Anterior cingulate cortex (tissue), 58 donors: Measurements from ENCODE around the gene ATF2.
A peak's percentile ranks its signal among the peaks of the same experiment; 100 is the strongest.
"Not testable (repeated sequence)": the region's sequence is repeated elsewhere in the genome, so short reads cannot be mapped to it uniquely, and the experiment has no call there.

Experiments
- DNase-seq, 58 donors: peaks; one replicate each; lab custom pipeline; 2025; lab: John Stamatoyannopoulos, UW

ATF2 gene

GRCh38 chr2:175167076-175167791 is 769 bp downstream of the ATF2 start:
- DNase-seq: peak in 31 of 58 donors; percentile 7 to 74 (median 38)

DNA sequence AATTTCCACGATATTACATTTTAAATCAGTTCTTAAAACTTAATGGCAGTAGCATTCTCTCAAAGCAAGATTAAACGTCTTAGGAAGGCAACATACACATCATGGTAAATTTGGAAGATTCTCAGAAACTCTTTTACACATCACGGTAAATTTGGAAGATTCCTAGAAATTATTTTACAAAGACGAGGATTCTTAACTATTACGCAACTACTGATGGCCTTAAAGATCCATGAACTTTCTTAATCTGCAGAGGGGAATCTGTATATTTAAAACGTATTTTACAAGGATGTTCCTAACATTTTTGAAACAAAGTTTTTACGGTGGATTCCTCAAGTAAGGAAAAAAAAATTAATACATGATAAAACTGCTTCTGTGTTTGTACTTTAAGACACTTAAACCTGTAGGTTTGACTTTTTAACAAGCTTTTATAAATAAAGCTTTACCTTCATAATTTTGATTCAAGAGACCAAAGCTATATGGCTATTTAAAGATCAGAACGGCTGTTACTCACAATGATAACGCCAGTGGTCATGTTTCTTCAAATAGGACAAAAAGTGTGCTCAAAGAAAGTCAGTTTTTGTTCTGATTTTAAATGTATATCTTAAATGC is 1.7 kb downstream of the ATF2 start:
- no peak for DNase-seq

DNA sequence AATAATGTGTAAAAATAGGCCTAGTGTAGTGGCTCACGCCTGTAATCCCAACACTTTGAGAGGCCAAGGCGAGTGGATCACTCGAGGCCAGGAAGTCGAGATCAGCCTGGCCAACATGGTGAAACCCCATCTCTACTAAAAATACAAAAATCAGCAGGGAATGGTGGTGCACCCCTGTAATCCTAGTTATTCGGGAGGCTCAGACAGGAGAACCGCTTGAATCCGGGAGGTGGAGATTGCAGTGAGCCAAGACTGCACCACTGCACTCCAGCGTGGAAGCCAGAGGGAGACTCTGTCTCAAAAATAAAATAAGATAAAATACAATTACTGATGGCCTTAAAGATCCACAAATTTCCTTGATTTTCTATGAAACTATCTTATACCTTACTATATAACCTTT is 3.8 kb downstream of the ATF2 start:
- DNase-seq: no peak

GRCh38 chr2:175158894-175159293 is 9.1 kb downstream of the ATF2 start:
- DNase-seq: no peak

DNA sequence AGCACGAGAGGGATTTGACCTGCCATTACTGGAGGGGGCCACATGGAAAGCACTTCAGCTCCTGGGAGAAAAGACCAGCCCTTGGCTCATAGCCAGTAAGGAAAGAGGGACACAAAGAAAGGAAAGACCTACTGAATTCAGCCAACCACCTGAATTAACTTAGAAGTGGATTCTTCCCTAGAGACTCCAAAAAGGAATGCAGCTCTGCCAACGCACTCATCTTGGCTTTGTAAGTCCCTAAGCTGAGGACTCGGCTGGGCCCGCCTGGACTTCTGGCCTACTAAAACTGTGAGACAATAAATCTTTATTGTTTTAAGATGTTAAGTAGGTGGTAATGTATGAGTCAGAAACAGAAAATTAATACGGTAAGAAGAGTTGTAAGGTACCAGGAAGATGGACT is 11.5 kb downstream of the ATF2 start:
- no peak for DNase-seq

DNA sequence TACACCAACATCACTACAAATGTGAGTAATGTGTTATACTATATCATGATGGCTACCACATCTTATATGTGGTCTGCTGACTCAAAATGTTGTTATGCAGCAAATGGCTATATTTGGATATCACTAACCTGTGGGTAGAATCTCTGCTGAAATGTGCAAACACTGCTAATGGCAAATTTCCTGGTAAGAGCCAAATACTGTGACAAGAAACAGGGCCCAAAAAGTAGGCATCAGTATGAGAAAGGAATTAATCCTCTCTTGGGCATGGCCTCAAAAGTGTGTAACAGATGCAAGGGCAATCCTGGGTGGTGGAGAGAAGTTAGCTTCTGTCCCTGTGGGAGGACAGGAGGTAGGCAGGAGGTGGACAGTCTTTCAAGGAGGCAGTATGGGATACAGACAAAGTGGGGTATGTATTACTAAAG is 13.3 kb downstream of the ATF2 start:
- no peak for DNase-seq

- no peak for DNase-seq
These were observed 15.8 kb downstream of the ATF2 start for GRCh38 chr2:175152242-175152641.

GRCh38 chr2:175151791-175152190 is 16.2 kb downstream of the ATF2 start:
- no peak for DNase-seq

DNA sequence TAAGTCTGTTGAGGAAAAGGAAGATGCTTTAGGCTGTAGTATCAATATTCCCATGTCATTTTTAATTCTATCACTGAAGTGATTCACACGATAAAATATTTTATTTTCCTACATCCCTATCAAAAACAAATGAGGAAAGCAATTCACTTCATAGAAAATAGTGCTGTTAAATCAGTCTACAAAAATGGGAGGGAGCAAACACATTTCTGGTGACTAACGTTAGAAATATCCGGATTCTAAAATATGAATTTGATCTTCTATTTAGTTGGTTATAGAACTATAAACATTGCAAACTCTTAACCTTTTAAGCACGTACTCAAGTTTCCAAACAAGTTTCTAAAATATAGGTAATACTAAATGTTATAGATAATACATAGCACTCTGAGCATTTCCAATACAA is 20.8 kb downstream of the ATF2 start:
- DNase-seq: no peak

DNA sequence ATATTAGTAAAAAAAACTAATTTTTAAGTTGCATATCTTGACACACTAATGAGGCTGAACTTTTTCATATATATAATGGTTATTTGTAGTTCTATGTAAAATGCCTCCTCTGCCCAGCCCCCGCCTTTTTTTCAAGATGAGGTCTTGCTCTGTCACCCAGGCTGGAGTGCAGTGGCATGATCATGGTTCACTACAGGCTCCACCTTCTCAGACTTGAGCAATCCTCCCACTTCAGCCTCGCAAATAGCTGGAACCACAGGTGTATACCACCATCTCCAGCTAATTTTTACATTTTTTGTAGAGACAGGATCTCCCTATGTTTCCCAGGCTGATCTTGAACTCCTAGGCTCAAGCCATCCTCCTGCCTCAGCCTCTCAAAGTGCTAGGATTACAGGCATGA is 24.3 kb downstream of the ATF2 start:
- DNase-seq: no peak

DNA sequence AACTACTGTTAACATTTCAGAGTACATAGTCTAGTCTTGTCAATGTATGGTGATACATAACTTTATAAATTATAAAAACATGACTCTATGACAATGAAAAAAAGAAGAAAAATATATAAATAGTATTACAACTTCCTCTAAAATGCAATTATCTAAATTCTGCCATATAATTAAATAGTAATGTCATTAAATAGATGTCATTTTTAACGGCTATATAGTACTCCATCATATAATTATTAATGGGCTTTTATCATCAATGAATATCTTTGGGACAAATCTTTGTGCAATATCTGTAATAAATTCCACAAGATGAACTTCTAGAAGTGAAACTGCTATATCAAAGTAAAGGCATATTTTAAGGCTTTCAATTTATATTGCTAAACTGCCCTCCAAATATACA is 24.8 kb downstream of the ATF2 start:
- DNase-seq: no peak

DNA sequence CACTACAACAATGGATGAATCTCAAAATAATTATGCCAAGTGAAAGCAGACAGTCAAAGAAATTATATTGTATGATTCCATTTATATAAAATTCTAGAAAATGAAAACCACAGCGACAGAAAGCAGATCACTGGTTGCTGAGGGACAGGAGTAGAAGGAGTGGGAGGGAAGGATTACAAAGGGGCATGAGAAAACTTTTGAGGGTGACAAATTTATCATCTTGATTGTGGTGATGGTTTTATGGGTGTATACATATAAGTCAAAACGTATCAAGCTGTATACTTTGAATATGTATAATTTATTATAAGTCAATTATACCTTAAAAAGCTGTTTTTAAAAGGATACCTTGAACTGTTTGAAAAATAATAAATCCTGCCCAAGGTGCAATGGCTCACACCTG is 27.7 kb downstream of the ATF2 start:
- DNase-seq: no peak

GRCh38 chr2:175137793-175138192 is 30.2 kb downstream of the ATF2 start:
- no peak for DNase-seq

DNA sequence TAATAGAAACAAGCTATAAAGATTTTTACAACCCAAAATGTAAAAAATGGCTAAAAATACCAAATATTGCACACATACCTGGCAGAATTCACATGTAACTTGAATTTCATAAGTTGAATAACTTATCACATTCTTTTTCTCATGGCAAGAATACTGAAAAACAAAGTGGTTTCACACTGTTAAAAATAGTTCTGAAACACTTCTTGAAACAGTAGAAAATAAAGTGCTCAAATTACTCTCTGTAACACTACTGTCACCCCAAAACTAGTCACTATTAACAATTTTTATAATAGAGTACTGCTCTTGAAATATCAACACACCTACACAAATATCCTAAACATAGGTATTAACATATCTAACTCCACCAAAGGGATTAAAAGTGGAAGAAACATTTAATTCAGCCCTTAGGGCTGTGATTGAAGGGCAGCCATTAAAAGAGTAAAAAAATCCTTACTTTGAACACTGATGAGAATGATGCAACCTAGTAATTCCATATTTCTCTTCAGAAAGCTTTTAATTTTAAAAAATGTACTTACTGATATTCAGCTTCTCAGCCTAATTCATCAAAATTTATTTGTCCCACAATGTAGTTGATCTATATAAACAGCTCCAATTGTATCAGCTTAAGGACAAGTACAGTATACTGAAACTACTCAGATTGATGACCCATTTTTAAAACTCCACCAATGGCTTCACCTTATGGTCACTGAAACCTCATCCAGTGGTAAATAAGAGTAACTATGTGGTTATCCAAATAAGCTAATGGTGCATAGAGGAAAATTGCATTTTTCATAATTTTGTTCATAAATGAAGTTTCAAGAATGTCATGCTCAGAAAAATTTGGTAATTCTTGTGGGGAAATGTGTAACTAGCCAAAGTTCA is 31.4 kb downstream of the ATF2 start:
- no peak for DNase-seq

GRCh38 chr2:175135862-175136261 is 32.1 kb downstream of the ATF2 start:
- DNase-seq: no peak

DNA sequence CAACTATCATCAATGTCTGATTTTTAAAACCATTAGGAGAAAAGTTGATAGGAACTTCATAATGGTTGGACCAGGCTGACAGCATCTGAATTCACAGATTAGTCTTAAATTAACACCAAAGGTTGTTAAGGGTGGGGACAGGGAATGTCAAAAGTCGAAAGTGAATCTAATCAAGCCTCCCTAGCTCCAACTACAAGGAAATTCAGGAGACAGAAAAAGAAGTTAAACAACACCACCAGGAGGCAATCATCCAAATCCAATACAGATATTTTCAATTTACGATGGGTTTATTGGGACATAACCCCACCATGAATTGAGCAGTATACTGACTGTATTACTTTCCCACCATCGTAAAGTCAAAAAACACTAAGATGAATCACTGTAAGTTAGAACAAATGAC is 32.8 kb downstream of the ATF2 start:
- no peak for DNase-seq

DNA sequence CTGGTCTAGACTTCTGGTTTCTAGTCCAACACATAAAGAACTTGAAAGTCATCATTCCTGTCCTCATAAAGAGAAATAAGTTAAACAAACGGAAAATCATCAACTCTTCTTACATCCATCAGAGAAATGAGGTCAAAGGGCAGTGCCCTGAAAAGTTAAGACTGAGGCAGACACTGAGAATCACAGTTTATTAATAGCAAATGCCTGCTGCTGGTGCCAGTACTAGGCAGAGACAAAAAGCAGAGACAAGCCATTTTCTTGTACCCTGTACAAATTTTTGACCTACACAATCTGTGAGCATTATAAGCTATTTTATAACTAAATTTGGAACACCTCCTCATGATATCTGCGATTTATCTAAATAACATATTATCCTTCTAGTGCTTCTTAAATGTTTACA is 36.8 kb downstream of the ATF2 start:
- no peak for DNase-seq

DNA sequence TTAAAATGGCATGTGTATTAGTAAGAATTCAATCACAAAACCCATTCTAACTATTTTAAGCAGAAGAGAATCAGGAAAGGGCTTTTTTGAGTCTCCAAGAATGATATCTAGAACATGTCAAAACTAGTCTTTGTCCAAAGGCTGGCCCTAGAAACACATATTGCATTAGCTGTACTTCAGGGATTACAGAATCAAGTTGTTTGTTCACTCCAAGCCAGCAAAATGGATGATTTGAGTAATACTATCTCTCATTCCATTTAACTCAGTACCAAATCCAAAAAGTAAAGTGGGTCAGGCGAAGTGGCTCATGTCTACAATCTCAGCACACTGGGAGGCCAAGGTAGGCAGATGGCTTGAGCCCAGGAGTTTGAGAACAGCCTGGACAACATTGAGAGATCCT is 41.3 kb downstream of the ATF2 start:
- no peak for DNase-seq

- no peak for DNase-seq
These were observed 44.7 kb downstream of the ATF2 start for GRCh38 chr2:175123254-175123653.

- peak in 1 of 58 donors; percentile 0 for DNase-seq
These were observed 56.8 kb downstream of the ATF2 start for GRCh38 chr2:175111200-175111657.

GRCh38 chr2:175108091-175108490 is 59.9 kb downstream of the ATF2 start:
- not testable (repeated sequence) for DNase-seq
